KG1 (cell line): Measurements from ENCODE around the gene KRTAP1-1.
"Not testable (repeated sequence)": the region's sequence is repeated elsewhere in the genome, so short reads cannot be mapped to it uniquely, and the experiment has no call there.

ENCODE experiments used
- DNase-seq: peaks from one replicate; lab custom pipeline; 2025; lab: John Stamatoyannopoulos, UW

Gene KRTAP1-1

GRCh38 chr17:41012326-41013120 lies 28.7 kb downstream of the KRTAP1-1 start:
- no peak for DNase-seq

GRCh38 chr17:41010441-41010840 lies 30.8 kb downstream of the KRTAP1-1 start:
- no peak for DNase-seq

GRCh38 chr17:41009936-41010335 lies 31.3 kb downstream of the KRTAP1-1 start:
- no peak for DNase-seq

GRCh38 chr17:41009301-41009760 lies 31.9 kb downstream of the KRTAP1-1 start:
- DNase-seq, result no peak

DNA sequence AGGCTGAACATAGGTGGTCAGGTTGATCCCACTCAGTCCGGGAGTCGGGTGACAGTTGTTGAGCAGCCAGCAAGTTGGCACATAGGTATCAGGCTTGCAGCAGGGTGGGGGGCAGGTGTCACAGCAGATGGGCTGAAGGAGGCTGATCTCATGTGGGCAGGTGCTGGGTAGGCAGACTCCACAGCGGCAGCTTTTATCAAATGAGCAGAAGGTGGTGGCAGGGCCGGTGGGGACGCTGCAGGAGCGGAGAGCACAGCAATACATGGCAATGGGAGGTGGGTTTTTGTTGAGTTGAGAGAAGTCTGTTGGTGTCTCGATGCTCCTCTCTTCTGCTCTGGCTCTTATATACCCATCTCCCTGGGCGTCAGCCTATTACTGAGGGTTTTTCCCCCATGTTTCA lies 32.4 kb downstream of the KRTAP1-1 start, which contains the start of gene KRTAP3-1:
TSS of gene KRTAP3-1 (minus strand) at position 318 of the 400 bp plus-strand sequence. CDS start at position 264, 54 bp downstream.
- no peak for DNase-seq

- no peak for DNase-seq
These were observed 36.9 kb downstream of the KRTAP1-1 start for GRCh38 chr17:41004397-41004796.

DNA sequence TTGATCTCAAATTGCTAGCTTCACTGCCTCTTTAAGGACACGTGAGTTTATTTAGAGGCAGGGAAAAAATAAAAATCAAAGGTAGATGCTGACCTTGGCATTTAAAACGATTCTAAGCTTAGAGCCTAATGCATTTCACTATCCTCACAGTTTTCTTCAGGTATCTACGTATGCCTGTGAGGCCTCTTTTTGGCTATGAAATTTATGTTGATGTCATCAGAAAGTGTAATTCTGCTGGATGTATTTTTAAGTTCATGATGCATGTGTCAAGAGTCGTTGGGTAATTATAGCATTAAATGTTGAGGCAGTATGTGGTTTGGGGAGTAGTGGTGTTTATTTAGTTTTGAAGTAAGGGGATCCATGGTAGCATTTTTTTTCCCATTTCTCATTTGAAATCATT lies 37.3 kb downstream of the KRTAP1-1 start:
- no peak for DNase-seq

- DNase-seq, result no peak
These were observed 38.4 kb downstream of the KRTAP1-1 start for GRCh38 chr17:41002814-41003213.

DNA sequence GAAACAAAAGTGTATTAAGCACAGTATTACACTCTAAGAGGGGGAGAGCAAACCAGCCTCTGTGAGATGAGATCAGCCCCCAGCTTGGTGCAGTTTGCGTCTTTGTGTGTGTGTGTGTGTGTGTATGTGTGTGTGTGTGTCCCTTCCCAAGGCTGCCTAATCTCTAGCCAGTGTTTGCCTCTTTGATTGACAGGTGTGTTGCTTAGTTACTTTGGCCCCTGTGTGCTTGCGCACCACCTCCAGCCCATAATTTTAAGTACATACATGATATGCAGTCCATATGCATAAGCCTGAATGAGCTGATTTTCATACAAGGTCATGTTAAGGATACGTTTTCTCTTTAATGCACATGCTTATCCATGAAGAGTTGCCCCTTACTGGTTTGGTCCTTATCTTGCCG lies 39.5 kb downstream of the KRTAP1-1 start:
- DNase-seq, result no peak

DNA sequence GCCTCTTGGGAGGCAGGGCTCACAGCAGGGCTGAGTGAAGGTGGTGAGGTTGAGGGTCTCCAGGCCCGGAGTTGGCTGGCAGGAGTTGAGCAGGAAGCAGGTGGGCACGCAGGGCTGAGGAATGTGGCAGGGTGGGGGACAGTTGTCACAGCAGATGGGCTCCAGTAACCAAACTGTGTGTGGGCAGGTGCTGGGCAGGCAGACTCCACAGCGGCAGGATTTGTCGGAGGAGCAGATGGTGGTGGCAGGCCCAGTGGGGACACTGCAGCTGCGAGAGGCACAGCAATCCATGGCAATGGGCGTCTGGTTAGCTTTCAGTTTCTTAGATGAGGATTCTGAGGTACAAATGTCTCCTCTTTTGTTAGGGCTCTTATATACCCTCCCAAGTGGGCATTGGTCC lies 41.7 kb downstream of the KRTAP1-1 start, which contains the start of gene KRTAP3-2:
TSS of gene KRTAP3-2 (minus strand) at position 344 of the 400 bp plus-strand sequence. CDS start at position 291, 53 bp downstream.
- not testable (repeated sequence) for DNase-seq

DNA sequence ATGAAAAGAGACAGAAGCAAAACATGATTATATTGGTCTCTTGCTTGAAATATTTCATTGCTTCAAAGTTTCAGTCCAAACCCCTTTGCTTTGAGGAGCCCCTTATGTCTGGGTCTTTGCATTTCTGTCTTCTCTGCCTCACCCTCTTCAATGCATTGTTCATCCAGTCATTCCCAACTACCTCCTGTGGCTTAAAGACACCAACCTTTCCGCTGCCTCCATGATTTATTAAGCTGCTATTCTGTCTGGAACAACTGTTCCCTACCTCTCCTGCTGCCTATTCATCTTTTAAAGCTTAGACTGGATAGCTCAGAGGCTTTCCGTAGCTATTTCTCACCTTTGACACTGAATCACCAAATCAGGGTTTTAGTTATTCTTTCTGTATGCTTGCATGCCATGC lies 43.9 kb downstream of the KRTAP1-1 start:
- no peak for DNase-seq

- no peak for DNase-seq
These were observed 44.4 kb downstream of the KRTAP1-1 start for GRCh38 chr17:40996829-40997228.

- no peak for DNase-seq
These were observed 46.1 kb downstream of the KRTAP1-1 start for GRCh38 chr17:40995116-40995515.

DNA sequence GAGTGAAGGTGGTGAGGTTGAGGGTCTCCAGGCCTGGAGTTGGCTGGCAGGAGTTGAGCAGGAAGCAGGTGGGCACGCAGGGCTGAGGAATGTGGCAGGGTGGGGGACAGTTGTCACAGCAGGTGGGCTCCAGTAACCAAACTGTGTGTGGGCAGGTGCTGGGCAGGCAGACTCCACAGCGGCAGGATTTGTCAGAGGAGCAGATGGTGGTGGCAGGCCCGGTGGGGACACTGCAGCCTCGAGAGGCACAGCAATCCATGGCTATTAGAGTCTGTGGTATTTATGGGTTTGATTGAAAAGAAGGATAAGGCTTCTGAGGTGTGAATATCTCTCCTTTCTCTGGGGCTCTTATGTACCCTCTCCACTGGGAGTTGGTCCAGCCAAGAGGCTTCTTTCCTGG lies 47.4 kb downstream of the KRTAP1-1 start, which contains the start of gene KRTAP3-3:
TSS of gene KRTAP3-3 (minus strand) at position 326 of the 400 bp plus-strand sequence. CDS start at position 259, 67 bp downstream.
- no peak for DNase-seq

- DNase-seq, result no peak
These were observed 48.2 kb downstream of the KRTAP1-1 start for GRCh38 chr17:40993084-40993483.

- DNase-seq, result no peak
These were observed 48.6 kb downstream of the KRTAP1-1 start for GRCh38 chr17:40992666-40993065.
